ENCODE results near the gene FGF22. TPM values are rescaled to one million over a fixed set of nuclear protein-coding genes. Genes with fewer than 3 reads are reported as not detected.
A peak's percentile ranks its signal among the peaks of the same experiment; 100 is the strongest.

FGF22 gene
- total RNA-seq, 2 experiments from 2014 or later = 0.48 TPM; not detected in 1

DNA sequence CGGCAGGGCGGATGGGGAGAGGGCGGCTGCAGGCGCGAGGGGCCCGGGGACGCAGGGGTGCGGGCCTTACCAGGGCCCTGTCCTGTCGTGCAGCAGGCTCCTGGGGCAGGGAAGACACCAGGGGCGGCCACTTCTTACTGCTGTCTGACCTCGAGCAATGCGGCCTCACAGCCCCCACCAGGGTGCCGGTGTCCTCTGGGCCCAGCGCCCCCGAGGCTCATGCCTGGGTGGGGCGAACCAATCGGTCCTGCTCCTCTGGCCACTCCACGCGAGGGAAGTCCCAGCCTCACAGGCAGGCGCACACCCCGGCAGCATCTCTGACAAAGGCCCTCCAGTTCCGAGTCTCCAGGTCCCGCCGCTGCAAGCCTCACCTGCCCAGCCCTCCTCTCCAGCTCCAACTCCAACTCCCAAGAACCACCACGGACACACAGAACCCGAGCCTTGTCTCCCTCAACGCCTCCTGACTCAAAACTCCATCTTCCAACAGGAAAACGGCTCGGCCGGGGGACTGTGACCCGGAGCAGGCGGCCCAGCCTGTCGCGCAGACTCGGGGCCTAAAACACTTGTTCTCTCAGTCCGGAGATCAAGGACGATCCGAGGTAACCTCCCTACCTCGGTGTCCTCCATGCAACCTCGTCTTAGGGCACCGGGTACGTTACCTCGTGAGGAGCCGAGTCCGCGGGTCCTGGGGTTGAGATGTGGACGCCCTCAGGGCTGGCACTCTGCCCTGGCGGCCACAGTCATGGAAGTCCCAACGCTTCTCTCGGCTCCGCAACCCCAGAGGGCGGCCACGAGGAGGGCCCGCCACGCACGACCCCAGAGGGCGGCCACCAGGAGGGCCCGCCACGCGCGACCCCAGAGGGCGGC is 6.5 kb downstream of the FGF22 start:
- Histone ChIP-seq H3K9me2 (ENCODE audit: insufficient read depth, low read length) (no peaks in the 10 kb centered on the region), H3K4me2 (ENCODE audit: low read length) (no peak overlapping the region), H3K9me3 (ENCODE audit: low read length) (no peaks in the 10 kb centered on the region), H3K27ac (ENCODE audit: low read depth, low read length, poor library complexity, severe bottlenecking) (no peak overlapping the region), H2AFZ (ENCODE audit: low read length) (no peak overlapping the region), H3K79me2 (ENCODE audit: insufficient read depth, low read depth, low read length) (no peaks in the 10 kb centered on the region), H3K4me3 (ENCODE audit: low read depth, low read length, poor library complexity, severe bottlenecking) (no peak overlapping the region), H3K36me3 (ENCODE audit: insufficient read depth, low read length) (peaks cover 71% of the 10 kb centered on the region), H4K20me1 (ENCODE audit: insufficient read depth, low read length) (no peaks in the 10 kb centered on the region), H3K4me1 (ENCODE audit: insufficient read depth, low read length, poor library complexity, severe bottlenecking) (peaks cover 18% of the 10 kb centered on the region)
- TF ChIP-seq, protein P1, sequence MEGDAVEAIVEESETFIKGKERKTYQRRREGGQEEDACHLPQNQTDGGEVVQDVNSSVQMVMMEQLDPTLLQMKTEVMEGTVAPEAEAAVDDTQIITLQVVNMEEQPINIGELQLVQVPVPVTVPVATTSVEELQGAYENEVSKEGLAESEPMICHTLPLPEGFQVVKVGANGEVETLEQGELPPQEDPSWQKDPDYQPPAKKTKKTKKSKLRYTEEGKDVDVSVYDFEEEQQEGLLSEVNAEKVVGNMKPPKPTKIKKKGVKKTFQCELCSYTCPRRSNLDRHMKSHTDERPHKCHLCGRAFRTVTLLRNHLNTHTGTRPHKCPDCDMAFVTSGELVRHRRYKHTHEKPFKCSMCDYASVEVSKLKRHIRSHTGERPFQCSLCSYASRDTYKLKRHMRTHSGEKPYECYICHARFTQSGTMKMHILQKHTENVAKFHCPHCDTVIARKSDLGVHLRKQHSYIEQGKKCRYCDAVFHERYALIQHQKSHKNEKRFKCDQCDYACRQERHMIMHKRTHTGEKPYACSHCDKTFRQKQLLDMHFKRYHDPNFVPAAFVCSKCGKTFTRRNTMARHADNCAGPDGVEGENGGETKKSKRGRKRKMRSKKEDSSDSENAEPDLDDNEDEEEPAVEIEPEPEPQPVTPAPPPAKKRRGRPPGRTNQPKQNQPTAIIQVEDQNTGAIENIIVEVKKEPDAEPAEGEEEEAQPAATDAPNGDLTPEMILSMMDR (conservative IDR thresholded peaks at IDR 0.05; ENCODE audit: low read length) = no peak
- no peak for TF ChIP-seq EZH2phosphoT487 (IDR thresholded peaks at IDR 0.05; ENCODE audit: borderline replicate concordance, low read depth, low read length)
- CTCF ChIA-PET (ENCODE audit: unreplicated experiment) = no interaction called here
- intact Hi-C loops (cut with micrococcal nuclease; ENCODE audit: unreplicated experiment) = no loop called here
- no TSS peak for BruUV-seq (replicated peaks)
- POLR2A ChIA-PET = no interaction called here
- DNase-seq (ENCODE audit: low spot score) = no peak

- H3K27ac ChIP-seq (ENCODE audit: low read depth, low read length, poor library complexity, severe bottlenecking) = peak overlapping the region; percentile 59
- H2AFZ ChIP-seq (ENCODE audit: low read length) = no peak overlapping the region
- DNase-seq (ENCODE audit: low spot score) = no peak
- no peak overlapping the region for H3K4me2 ChIP-seq (ENCODE audit: low read length)
- no peak overlapping the region for H3K4me3 ChIP-seq (ENCODE audit: low read depth, low read length, poor library complexity, severe bottlenecking)
- no peaks in the 10 kb centered on the region for H3K79me2 ChIP-seq (ENCODE audit: insufficient read depth, low read depth, low read length)
- POLR2A ChIA-PET = no interaction called here
- TF ChIP-seq EZH2phosphoT487 (IDR thresholded peaks at IDR 0.05; ENCODE audit: borderline replicate concordance, low read depth, low read length) = no peak
- TF ChIP-seq, protein P1 (conservative IDR thresholded peaks at IDR 0.05; ENCODE audit: low read length) = no peak
- intact Hi-C loops (cut with micrococcal nuclease; ENCODE audit: unreplicated experiment) = no loop called here
- BruUV-seq (replicated peaks) = no TSS peak
- CTCF ChIA-PET (ENCODE audit: unreplicated experiment) = no interaction called here
- peaks cover 18% of the 10 kb centered on the region for H3K4me1 ChIP-seq (ENCODE audit: insufficient read depth, low read length, poor library complexity, severe bottlenecking)
- no peaks in the 10 kb centered on the region for H3K9me3 ChIP-seq (ENCODE audit: low read length)
- peaks cover 79% of the 10 kb centered on the region for H3K36me3 ChIP-seq (ENCODE audit: insufficient read depth, low read length)
- H3K9me2 ChIP-seq (ENCODE audit: insufficient read depth, low read length) = no peaks in the 10 kb centered on the region
- no peaks in the 10 kb centered on the region for H4K20me1 ChIP-seq (ENCODE audit: insufficient read depth, low read length)
Observed at GRCh38 chr19:646779-647565, 7.3 kb downstream of the FGF22 start.

Measured in OCI-LY7 (cell line).